GM12878 (cell line): ENCODE data around the gene CLRN3. TPM values are rescaled to one million over a fixed set of nuclear protein-coding genes. Genes with fewer than 3 reads are reported as not detected.

ENCODE experiments used
- ATAC-seq: fragments of 200-7000 bp; cut with Tn5 transposase; 3 replicates; pipeline ENCODE4 v1.9.1; 2020; ENCODE audit warnings: mild to moderate bottlenecking, moderate library complexity
- BruUV-seq: library from RNA; stranded (reverse); fragments of 400-500 nt; replicated peaks from 2 replicates; lab custom pipeline; 2021; lab: Mats Ljungman, UMichigan
- CTCF ChIA-PET: fragments of 300-600 bp; sonication (Branson Sonifier 250); formaldehyde crosslinking; extraction: SDS; loops from one replicate; lab custom pipeline; 2021; ENCODE audit warnings: inconsistent platforms; lab: Yijun Ruan, JAX
- POLR2A ChIA-PET: fragments of 350-600 bp; formaldehyde crosslinking; extraction: SDS; loops from one replicate; lab custom pipeline; 2021; ENCODE audit warnings: inconsistent platforms; lab: Charles Lee
- RAD21 ChIA-PET: fragments of 300-600 bp; sonication (Branson Sonifier 250); formaldehyde crosslinking; loops from one replicate; lab custom pipeline; 2023; ENCODE audit warnings: antibody characterized with exemption; ENCODE audit not compliant: unreplicated experiment; lab: Charles Lee
- SMC1A ChIA-PET: fragments of 300-600 bp; sonication (Branson Sonifier 250); formaldehyde crosslinking; loops from one replicate; lab custom pipeline; 2023; ENCODE audit not compliant: unreplicated experiment, uncharacterized antibody; lab: Charles Lee
- DNase-seq: peaks from one replicate; pipeline ENCODE4 v3.0.0-alpha.2; 2011; ENCODE audit warnings: low read depth, low spot score
- FAIRE-seq: peaks from 3 replicates; lab custom pipeline; 2011; peaks lifted over from hg19 to GRCh38; lab: Jason Lieb, UNC
- H2AFZ ChIP-seq: 2 replicates; pipeline ENCODE4 v1.6.0; 2011; ENCODE audit warnings: low read depth, low read length, control low read depth; ENCODE audit not compliant: control insufficient read depth
- H3K27ac ChIP-seq: 2 replicates; pipeline ENCODE4 v1.5.1; 2011; ENCODE audit warnings: control low read depth; ENCODE audit not compliant: control insufficient read depth, insufficient read depth
- H3K27me3 ChIP-seq, 2 experiments: replicated peaks in 1 of 2; 2 replicates each; pipeline versions ENCODE4 v1.6.0 to v1.6.1; 2011; ENCODE audit warnings: low read length in 1 of 2; ENCODE audit not compliant: control insufficient read depth in 2 of 2, insufficient read depth in 2 of 2
- H3K36me3 ChIP-seq, 2 experiments: 2 replicates each; pipeline ENCODE4 v1.5.1; 2011; ENCODE audit warnings: low read length in 1 of 2; ENCODE audit not compliant: control insufficient read depth in 2 of 2, insufficient read depth in 2 of 2
- H3K4me1 ChIP-seq: 2 replicates; pipeline ENCODE4 v1.6.1; 2011; ENCODE audit warnings: mild to moderate bottlenecking, low read length, moderate library complexity, mixed read lengths; ENCODE audit not compliant: control insufficient read depth, insufficient read depth
- H3K4me2 ChIP-seq: 2 replicates; pipeline ENCODE4 v1.6.0; 2011; ENCODE audit warnings: control low read depth; ENCODE audit not compliant: control insufficient read depth, insufficient read depth
- H3K4me3 ChIP-seq: fragments of 200-600 bp; sonication (generic); 2 replicates; pipeline ENCODE4 v1.5.1; 2016
- H3K79me2 ChIP-seq: 2 replicates; pipeline ENCODE4 v1.6.0; 2011; ENCODE audit warnings: low read length; ENCODE audit not compliant: control insufficient read depth, insufficient read depth
- H3K9ac ChIP-seq: 2 replicates; pipeline ENCODE4 v1.8.0; 2011; ENCODE audit warnings: low read length, control low read depth, mixed read lengths; ENCODE audit not compliant: control insufficient read depth, insufficient read depth
- H3K9me3 ChIP-seq: replicated peaks from 3 replicates; pipeline ENCODE4 v1.5.1; 2011; ENCODE audit warnings: mild to moderate bottlenecking, low read length; ENCODE audit not compliant: control insufficient read depth, insufficient read depth
- H4K20me1 ChIP-seq: 2 replicates; pipeline ENCODE4 v1.6.0; 2011; ENCODE audit not compliant: control insufficient read depth, insufficient read depth
- BCL11A ChIP-seq: IDR thresholded peaks from 2 replicates; pipeline ENCODE4 v1.6.1; 2011; ENCODE audit warnings: low read depth, low read length
- CBX5 ChIP-seq: sonication (generic); IDR thresholded peaks from 2 replicates; pipeline ENCODE4 v1.6.1; 2016; ENCODE audit warnings: low read depth, moderate library complexity, mild to moderate bottlenecking, inconsistent platforms
- DPF2 ChIP-seq: fragments of 450-650 bp; IDR thresholded peaks from 2 replicates; pipeline ENCODE4 v1.6.1; 2017; ENCODE audit warnings: mild to moderate bottlenecking
- FOS ChIP-seq: IDR thresholded peaks from 3 replicates; pipeline ENCODE4 v1.6.1; 2011; ENCODE audit warnings: borderline replicate concordance; ENCODE audit not compliant: insufficient read length; ENCODE audit errors: extremely low read depth
- HDAC2 ChIP-seq: fragments of 200-600 bp; sonication (generic); IDR thresholded peaks from 2 replicates; pipeline ENCODE4 v1.6.1; 2017
- HDGF ChIP-seq: fragments of 450-650 bp; IDR thresholded peaks from 2 replicates; pipeline ENCODE4 v1.6.1; 2016; ENCODE audit warnings: antibody characterized with exemption
- SMAD5 ChIP-seq: IDR thresholded peaks from 2 replicates; pipeline ENCODE4 v1.6.1; 2016; ENCODE audit warnings: antibody characterized with exemption, low read depth
- SP1 ChIP-seq: IDR thresholded peaks from one replicate; pipeline ENCODE4 v1.6.1; 2011; ENCODE audit warnings: low read depth, low read length
- SRF ChIP-seq, 2 experiments: IDR thresholded peaks; 2 replicates each; pipeline ENCODE4 v1.6.1; 2011; ENCODE audit warnings: low read depth in 2 of 2, low read length in 2 of 2, mild to moderate bottlenecking in 1 of 2, moderate library complexity in 1 of 2
- SUZ12 ChIP-seq: fragments of 200-600 bp; sonication (generic); IDR thresholded peaks from one replicate; pipeline ENCODE4 v1.6.1; 2018; ENCODE audit warnings: antibody characterized with exemption, mild to moderate bottlenecking; ENCODE audit not compliant: unreplicated experiment
- TARDBP ChIP-seq: IDR thresholded peaks from 2 replicates; pipeline ENCODE4 v1.6.1; 2016; ENCODE audit warnings: borderline replicate concordance
- ZBED1 ChIP-seq: IDR thresholded peaks from 2 replicates; pipeline ENCODE4 v1.6.1; 2016; ENCODE audit warnings: borderline replicate concordance
- ZZZ3 ChIP-seq: IDR thresholded peaks from 2 replicates; pipeline ENCODE4 v1.6.1; 2011; ENCODE audit warnings: low read depth; ENCODE audit not compliant: control insufficient read depth, insufficient read length
- WGBS: methylation state at CpG from one replicate; pipeline ENCODE4 v1.1.6; 2016; ENCODE audit warnings: low lambda C conversion rate; ENCODE audit not compliant: insufficient replicate concordance, insufficient coverage; ENCODE audit errors: missing lambda C conversion rate; 5-methylcytosine and 5-hydroxymethylcytosine counted together
- in situ Hi-C: fragments of 300-500 bp; cut with MboI; formaldehyde crosslinking; loops from 9 replicates; pipeline ENCODE4 v1.14.3; 2018; ENCODE audit warnings: mixed read lengths
- intact Hi-C: fragments of 100-400 bp; cut with micrococcal nuclease; formaldehyde crosslinking; loops from one replicate; pipeline ENCODE4 v1.14.2; 2022; ENCODE audit not compliant: unreplicated experiment
- polyA plus RNA-seq, 11 experiments: library from polyadenylated mRNA; depleted of rRNA in 4 of 11; unstranded in 6 of 11; stranded (reverse) in 5 of 11; fragments of >200 nt; fragmentation: Nextera tagmentation in 4 of 11; fragmentation: Illumina TruSeq in 1 of 11; extraction: Ambion mirVana in 4 of 11; extraction: Trizol in 1 of 11; gene quantifications; 1 replicate in 1 of 11; 2 replicates in 10 of 11; pipeline versions ENCODE4 v1.2.1 to v1.2.3, GENCODE V29; 2011 to 2016; ENCODE audit warnings: inconsistent platforms in 2 of 11, missing spikeins in 2 of 11, low read depth in 1 of 11
- total RNA-seq, 4 experiments: library from RNA; depleted of rRNA in 3 of 4; stranded (reverse); fragments of >200 nt in 3 of 4; fragmentation: Illumina TruSeq in 1 of 4; extraction: Trizol in 1 of 4; gene quantifications; 2 replicates each; pipeline versions ENCODE4 v1.2.1 to v1.2.3, GENCODE V29; 2013 to 2021
- TF ChIP-seq, protein P1 (sequence below): fragments of 450-650 bp; IDR thresholded peaks from 2 replicates; pipeline ENCODE4 v1.6.1; 2017; ENCODE audit warnings: mild to moderate bottlenecking
- TF ChIP-seq, protein P2 (sequence below): fragments of 450-650 bp; IDR thresholded peaks from 2 replicates; pipeline ENCODE4 v1.6.1; 2017; ENCODE audit warnings: mild to moderate bottlenecking, moderate library complexity
- TF ChIP-seq, protein P3 (sequence below): fragments of 150-350 bp; IDR thresholded peaks from 2 replicates; pipeline ENCODE4 v1.6.1; 2016; ENCODE audit warnings: low read depth, low read length

The CLRN3 gene
- total and polyA plus RNA-seq, 10 of the 15 experiments (the other 5 are each of a cell fraction or from before 2014, with no cell fraction given): not detected

DNA sequence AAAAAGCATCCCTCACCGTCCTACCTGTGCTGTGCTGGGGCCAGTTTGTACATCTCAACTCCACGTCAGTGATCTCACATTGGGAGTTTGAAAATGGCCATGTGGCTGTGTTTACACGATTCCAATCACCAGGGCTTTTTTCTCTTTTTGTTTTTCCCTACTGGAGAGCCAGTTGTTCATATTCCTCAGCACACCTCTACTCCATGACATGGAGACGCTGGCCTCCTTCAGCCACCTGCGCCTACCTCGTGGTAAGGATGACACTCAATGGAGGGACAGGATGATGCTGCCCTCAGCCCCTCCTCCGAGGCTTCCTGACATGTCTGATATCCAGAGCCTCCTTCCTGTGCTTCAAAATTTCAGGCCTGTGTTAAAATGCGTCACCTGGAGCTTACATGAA lies 10.3 kb downstream of the CLRN3 start:
- BruUV-seq: no TSS peak
- SMC1A ChIA-PET: no interaction called here
- FAIRE-seq: no peak
- no peak for ATAC-seq
- no peaks in the 10 kb centered on the region; the same call in 1 of the 2 replicates for H4K20me1 ChIP-seq
- WGBS: 27% methylated on average over 8 of the region's 8 CpGs
- no peak overlapping the region for H3K4me3 ChIP-seq
- H3K9me3 ChIP-seq: no peaks in the 10 kb centered on the region
- H3K79me2 ChIP-seq: no peaks in the 10 kb centered on the region
- H3K9ac ChIP-seq: no peak overlapping the region
- H3K4me1 ChIP-seq: no peaks in the 10 kb centered on the region
- RAD21 ChIA-PET: no interaction called here
- in situ Hi-C loops: no loop called here
- no peak overlapping the region for H3K27ac ChIP-seq
- CTCF ChIA-PET: no interaction called here
- no peak overlapping the region for H2AFZ ChIP-seq
- intact Hi-C loops: no loop called here
- H3K4me2 ChIP-seq: no peak overlapping the region
- H3K27me3 ChIP-seq: no peaks in the 10 kb centered on the region; a peak in 1 of 4 replicates
- no peaks in the 10 kb centered on the region for H3K36me3 ChIP-seq
- DNase-seq: no peak
- POLR2A ChIA-PET: no interaction called here
- TF ChIP-seq FOS (no peak), SRF (IDR thresholded peaks at IDR 0.05; ENCODE audit: low read depth in 2 of 2, low read length in 2 of 2) (no peak), BCL11A (no peak), ZZZ3 (no peak), SMAD5 (no peak), TARDBP (no peak), HDGF (no peak), ZBED1 (no peak), HDAC2 (no peak), SUZ12 (no peak), SP1 (no peak), CBX5 (no peak), DPF2 (no peak)
- TF ChIP-seq, protein P1, sequence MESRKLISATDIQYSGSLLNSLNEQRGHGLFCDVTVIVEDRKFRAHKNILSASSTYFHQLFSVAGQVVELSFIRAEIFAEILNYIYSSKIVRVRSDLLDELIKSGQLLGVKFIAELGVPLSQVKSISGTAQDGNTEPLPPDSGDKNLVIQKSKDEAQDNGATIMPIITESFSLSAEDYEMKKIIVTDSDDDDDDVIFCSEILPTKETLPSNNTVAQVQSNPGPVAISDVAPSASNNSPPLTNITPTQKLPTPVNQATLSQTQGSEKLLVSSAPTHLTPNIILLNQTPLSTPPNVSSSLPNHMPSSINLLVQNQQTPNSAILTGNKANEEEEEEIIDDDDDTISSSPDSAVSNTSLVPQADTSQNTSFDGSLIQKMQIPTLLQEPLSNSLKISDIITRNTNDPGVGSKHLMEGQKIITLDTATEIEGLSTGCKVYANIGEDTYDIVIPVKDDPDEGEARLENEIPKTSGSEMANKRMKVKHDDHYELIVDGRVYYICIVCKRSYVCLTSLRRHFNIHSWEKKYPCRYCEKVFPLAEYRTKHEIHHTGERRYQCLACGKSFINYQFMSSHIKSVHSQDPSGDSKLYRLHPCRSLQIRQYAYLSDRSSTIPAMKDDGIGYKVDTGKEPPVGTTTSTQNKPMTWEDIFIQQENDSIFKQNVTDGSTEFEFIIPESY: no peak
- TF ChIP-seq, protein P2, sequence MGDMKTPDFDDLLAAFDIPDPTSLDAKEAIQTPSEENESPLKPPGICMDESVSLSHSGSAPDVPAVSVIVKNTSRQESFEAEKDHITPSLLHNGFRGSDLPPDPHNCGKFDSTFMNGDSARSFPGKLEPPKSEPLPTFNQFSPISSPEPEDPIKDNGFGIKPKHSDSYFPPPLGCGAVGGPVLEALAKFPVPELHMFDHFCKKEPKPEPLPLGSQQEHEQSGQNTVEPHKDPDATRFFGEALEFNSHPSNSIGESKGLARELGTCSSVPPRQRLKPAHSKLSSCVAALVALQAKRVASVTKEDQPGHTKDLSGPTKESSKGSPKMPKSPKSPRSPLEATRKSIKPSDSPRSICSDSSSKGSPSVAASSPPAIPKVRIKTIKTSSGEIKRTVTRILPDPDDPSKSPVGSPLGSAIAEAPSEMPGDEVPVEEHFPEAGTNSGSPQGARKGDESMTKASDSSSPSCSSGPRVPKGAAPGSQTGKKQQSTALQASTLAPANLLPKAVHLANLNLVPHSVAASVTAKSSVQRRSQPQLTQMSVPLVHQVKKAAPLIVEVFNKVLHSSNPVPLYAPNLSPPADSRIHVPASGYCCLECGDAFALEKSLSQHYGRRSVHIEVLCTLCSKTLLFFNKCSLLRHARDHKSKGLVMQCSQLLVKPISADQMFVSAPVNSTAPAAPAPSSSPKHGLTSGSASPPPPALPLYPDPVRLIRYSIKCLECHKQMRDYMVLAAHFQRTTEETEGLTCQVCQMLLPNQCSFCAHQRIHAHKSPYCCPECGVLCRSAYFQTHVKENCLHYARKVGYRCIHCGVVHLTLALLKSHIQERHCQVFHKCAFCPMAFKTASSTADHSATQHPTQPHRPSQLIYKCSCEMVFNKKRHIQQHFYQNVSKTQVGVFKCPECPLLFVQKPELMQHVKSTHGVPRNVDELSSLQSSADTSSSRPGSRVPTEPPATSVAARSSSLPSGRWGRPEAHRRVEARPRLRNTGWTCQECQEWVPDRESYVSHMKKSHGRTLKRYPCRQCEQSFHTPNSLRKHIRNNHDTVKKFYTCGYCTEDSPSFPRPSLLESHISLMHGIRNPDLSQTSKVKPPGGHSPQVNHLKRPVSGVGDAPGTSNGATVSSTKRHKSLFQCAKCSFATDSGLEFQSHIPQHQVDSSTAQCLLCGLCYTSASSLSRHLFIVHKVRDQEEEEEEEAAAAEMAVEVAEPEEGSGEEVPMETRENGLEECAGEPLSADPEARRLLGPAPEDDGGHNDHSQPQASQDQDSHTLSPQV: no peak
- TF ChIP-seq, protein P3, sequence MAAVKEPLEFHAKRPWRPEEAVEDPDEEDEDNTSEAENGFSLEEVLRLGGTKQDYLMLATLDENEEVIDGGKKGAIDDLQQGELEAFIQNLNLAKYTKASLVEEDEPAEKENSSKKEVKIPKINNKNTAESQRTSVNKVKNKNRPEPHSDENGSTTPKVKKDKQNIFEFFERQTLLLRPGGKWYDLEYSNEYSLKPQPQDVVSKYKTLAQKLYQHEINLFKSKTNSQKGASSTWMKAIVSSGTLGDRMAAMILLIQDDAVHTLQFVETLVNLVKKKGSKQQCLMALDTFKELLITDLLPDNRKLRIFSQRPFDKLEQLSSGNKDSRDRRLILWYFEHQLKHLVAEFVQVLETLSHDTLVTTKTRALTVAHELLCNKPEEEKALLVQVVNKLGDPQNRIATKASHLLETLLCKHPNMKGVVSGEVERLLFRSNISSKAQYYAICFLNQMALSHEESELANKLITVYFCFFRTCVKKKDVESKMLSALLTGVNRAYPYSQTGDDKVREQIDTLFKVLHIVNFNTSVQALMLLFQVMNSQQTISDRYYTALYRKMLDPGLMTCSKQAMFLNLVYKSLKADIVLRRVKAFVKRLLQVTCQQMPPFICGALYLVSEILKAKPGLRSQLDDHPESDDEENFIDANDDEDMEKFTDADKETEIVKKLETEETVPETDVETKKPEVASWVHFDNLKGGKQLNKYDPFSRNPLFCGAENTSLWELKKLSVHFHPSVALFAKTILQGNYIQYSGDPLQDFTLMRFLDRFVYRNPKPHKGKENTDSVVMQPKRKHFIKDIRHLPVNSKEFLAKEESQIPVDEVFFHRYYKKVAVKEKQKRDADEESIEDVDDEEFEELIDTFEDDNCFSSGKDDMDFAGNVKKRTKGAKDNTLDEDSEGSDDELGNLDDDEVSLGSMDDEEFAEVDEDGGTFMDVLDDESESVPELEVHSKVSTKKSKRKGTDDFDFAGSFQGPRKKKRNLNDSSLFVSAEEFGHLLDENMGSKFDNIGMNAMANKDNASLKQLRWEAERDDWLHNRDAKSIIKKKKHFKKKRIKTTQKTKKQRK: no peak
